IPS-NIHi7 (cell line): ENCODE data around the gene GRPEL2.

ENCODE experiments used
- DNase-seq: peaks from one replicate; pipeline ENCODE4 v3.0.0; 2012; ENCODE audit warnings: mixed read lengths; ENCODE audit errors: extremely low spot score

Gene GRPEL2, protein sequence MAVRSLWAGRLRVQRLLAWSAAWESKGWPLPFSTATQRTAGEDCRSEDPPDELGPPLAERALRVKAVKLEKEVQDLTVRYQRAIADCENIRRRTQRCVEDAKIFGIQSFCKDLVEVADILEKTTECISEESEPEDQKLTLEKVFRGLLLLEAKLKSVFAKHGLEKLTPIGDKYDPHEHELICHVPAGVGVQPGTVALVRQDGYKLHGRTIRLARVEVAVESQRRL

DNA sequence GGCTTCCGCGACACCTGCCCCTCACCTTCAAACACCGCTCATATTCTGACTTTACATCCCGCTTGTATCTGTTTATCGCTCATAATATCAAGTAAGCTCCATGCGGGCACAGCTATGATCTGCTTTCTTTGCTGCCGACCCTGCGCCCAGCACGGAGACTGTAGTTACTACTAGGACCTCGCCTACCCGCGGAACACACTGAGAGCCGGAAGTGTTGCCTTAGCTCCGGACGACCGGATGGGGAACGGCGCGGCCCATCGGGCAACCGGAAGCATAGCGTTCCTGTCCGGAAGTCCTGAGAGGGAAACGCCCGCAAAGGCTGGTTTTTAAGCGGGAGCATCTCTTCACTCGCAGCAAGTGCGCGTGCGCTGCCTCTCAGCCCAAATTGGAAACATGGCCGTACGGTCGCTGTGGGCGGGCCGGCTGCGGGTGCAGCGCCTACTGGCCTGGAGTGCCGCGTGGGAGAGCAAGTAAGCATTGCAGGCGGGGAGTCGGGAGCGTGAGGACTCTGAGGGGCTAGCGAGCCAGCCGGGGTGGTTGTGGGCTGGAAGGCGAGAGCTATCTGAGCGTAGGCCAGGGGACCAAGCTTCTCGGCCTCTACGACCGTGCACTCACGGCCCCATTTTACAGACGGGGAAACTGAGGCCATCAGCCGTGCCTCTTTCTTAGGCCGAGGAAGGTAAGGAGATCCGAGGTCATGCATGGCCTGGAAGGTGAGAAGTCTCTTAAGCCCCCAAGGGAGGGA lies at the start of gene GRPEL2:
Gene GRPEL2, plus strand, starts transcription at position 353 of the 745 bp plus-strand sequence. Its CDS starts 41 bp downstream, at position 394.
- DNase-seq: peak; percentile 98

DNA sequence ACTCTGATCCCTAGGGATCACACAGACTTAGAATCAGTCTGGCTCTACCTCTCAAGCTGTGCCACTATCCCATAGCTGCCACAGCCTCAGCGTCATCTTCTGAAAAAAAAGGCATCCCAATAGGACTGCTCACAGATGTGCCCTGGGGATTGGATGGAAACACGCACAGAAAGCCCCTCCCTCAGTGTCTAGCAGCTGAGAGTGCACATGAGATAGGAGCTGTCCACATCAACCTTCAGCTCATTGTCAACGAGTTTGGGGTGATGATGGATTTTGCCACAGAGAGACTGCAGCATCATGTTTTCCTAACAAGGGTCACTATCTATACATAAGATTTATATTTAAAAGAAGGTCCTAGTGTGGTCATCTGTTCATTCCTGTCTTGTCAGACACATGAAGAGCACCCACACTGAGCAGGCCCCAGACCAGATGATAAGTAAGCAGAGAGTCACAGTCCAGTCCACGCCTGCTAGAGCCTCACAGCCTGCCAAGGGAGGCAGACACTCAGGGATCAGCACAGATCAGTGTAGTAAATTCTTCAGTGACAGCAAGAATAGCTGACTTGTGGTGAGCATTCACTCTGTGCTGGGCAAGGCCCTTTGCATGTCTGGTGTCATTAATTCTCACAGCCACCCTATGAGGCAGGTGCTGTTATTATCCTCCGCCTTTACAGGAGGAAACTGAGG lies 47.8 kb upstream of the GRPEL2 start:
- no peak for DNase-seq

DNA sequence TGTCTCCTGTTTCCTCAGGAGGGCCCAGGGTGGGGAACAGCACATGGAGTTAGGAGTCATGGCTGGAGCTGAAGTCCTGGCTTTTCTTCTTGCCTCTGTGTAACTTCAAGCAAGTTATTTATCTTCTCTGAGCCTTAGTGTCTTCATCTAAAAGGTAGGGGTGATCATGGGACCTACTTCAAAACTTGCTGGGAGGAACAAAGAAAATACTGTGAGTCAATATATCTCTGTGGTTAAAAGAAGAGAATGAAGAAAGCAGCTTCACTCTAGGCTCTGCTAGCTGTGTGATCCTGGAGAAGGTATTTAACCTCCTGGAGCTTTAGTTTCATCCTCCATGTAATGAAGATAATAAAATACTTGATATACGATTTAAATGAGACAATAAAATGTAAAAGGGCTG lies 47.1 kb upstream of the GRPEL2 start:
- no peak for DNase-seq

DNA sequence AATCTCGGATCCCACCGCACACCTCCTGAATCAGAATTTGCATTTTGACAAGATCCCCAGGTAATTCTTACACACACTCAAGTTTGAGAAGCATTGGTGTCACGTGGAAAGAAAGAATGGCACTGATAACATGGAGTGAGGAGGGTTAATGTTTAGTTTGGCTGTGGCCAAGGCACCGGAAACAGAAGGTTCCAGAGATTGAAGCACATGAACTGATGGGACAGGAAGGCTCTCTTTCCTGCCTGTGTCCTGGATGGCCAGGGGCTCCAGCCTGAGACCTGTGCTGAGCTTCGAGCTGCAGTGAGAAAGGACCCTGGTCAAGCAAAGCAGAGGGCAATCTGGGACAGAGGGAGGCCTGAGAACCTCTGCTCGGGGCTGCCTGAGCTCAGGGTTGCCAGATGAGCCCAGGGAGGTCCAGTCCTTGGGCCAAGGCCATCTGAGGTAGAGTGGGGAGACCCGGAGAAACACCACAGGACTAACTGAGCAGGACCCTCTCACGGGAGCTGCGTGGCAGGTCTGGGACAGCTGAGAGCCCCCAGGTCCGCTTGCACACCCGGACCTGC lies 46.4 kb upstream of the GRPEL2 start:
- DNase-seq: no peak

DNA sequence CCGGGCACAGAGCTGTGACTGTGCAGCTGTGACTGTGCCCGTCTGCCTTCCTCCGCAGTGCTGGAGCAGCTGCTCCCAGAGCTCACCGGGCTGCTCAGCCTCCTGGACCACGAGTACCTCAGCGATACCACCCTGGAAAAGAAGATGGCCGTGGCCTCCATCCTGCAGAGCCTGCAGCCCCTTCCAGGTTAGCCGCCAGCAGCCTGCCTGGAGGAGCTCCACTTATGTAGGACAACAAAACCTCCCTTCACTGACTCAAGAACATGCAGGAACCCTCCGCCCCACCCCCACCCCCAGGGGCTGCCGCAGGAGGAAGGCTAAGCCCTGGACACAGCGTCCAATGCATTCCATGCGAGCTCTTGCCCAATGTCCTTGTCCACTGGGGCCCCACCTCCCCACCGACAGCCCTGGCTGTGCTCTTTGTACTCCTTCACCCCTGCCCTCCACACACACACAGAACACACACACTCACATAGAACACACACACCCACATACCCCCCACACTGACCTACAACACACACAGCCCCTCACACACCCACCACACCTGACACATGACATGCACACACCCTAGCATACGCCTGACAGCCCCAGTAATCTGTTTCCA lies 45.7 kb upstream of the GRPEL2 start:
- DNase-seq: no peak

DNA sequence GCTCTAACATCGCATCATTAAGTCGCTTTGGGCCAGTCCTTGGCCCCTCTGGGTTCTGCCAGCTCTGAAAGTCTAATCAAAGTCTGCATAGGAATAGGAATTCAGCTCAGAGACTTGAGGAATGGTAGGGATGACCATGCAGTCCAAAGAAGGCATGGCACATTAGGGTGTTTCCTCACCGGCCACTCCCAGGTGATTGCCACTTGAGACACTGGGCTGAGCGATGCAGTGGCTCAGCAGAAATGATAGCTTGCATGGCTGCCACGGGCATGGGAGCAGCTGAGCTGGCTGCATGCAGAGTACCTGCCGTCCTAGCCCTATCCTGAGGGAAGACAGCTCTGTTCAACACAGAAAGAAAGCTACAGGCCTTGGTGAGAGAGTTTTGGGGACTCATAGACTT lies 44.9 kb upstream of the GRPEL2 start:
- DNase-seq: no peak

DNA sequence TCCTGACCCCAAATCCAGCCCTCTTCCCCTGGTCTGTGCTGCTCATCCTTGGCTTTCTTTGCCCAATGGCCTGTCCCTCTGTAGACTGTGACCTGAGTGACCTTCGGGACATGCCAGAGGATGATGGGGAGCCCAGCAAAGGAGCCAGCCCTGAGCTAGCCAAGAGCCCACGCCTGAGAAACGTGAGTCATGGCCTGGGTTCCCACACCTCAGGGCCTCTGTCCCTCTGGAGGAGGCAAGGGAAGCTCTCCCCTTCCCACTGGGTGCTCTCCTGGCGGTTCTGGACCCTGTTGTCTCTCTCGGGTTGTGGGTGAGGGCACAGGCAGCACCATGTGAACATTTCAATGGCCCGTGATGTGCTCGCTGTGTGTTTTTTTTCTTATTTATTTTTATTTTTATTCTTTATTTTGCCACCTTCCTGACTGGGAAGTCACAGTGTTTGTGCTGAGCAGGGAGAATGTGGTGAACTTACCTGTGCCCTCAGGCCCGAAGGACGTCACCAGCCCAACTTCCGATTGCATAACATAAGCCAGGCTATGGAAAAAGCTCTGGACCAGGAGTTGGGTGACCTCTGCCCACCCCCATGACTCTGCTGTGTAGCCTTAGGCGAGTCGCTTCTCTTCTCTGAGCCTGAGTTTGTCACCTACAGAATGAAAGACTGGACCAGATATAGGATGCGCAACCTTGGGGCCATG lies 44.1 kb upstream of the GRPEL2 start:
- DNase-seq: no peak

DNA sequence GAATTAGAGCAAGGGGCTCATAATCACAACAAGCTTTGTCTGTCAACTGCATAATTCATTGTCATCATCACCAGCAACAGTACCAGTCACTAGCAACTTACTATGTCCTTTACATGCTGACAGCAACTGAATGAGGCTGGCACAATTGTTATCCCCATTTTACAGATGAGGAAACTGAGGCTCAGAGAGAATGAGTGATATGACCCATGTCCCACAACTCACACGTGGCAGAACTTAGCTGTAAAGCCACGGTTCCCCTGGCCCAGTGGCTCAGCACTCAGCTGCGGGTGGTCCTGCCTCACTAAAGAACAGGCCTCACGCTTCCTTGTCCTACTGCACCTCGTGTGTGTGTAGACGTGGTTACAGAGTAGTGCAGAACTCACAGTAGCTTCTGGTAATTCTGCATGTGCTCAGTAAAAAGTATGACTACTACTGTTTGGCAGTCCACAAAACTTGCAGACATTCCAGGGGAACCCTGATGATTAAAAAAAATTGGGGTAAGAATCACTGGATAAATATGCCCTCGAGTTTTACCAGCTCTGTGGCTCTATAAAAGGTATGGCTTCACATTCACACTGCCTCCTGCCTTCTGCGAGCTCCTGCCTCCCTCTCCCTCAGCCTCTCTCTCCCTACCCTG lies 43.4 kb upstream of the GRPEL2 start:
- DNase-seq: no peak

DNA sequence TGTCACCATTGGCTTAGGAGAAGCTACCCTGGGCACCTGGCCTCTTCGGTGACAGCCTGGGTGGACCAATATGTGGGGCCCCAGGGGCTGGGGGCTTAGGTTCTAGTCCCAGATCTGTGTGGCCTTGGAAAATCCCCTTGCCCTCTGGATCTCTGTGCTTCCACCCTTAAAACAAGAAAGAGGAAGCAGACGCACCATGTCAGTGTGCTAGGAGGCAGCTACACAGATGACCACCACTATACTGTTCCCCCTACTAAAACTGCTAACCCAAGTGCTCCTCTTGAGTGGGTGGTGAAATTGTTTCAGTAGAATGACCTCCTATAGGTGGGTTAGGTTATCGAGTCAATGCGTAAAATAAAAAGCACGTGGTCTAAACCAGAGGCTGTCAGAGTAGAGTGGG lies 42.7 kb upstream of the GRPEL2 start:
- DNase-seq: no peak

DNA sequence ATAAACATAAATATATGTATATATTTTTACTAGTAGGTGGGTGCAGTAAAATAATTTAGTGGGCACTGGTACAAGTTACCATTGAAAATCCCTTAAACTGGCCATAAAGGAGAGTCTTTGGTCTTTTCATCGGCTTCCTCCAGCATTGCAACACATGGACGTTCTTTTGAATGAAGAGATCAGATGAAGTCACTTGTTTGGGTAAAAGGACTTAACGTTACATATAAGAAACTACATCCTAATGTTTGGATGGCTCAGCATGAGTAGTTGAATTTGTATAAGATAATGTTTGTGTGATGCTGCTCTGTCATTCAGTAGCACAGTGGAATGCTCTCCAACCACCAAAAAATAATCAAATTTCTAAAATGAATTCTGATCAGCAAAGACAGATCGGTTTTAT lies 42.1 kb upstream of the GRPEL2 start:
- no peak for DNase-seq

DNA sequence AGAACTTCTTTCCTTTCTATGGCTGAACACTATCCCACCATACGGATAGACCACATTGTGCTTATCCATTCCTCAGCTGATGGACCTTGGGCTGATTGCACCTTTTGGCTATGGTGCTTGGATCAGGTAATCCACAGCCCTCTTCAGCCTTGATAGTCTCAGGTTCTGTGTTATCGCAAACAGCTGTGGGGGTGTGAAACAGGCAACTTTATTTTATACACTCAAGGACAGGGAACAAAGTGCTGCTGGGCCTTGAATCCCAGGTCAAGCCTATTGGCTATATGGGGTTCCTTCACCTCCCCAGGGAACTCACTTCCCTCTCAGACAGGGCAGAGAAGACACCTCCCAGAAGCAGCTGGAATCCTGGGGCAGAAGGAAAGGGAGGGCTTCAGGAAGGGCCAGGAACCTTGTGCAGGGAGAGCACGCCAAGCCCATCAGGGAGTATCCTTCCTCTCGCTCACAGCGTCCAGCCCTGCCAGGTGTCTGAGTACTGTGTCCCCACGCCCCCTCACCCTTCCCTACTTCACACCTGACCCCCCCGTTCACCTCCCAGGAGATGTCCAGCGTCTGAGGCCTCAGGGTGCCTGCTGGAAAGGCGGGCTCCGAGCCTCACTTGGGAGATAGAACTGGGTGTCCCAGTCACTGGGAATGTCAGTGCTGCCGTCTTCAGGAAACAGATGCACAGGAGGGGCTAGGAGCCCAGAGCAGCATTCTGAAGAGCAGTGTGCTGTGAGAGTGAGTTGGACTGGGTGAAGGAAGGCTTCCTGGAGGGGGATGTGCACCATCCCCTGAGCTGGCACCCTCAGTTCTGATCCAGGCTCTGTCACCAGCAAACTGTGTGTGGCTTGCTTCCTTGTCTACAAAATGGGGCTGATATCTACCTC lies 40.9 kb upstream of the GRPEL2 start:
- no peak for DNase-seq

DNA sequence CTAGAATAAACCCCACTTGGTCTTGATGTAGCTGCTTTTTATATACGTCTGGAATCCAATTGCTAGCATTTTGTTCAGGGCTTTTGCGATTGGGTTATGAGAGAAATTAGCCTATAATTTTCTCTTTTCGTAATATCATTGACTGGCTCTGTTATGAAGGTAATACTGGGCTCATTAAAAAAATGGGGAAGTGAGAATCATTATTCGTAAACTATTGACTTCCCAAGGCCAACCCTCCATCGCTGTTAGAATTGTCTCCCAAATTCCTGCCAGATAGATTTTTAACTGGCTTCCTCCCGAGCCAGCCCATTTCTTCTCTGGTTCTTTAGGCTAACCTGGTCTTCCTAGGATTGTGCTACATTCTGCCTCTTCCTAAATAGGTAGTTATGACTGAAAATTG lies 35.9 kb upstream of the GRPEL2 start:
- DNase-seq: no peak

DNA sequence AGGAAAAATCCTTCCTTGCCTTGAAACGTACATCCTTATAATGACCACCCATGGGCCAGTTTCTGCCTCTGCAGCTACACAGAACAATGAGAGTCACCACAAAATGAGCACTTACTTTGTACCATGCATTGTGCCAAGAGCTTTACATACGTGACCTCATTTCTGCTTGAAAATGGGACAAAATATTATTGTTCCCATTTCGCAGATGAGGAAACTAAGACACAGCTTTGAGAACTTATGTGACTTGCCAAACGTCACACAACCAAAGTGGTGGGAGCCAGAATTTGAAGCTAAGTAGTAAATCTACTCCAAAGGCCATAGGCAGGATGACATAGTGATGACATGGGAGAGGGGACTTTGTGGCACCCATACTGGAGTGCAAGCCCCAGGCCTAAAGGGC lies 34.8 kb upstream of the GRPEL2 start:
- no peak for DNase-seq

DNA sequence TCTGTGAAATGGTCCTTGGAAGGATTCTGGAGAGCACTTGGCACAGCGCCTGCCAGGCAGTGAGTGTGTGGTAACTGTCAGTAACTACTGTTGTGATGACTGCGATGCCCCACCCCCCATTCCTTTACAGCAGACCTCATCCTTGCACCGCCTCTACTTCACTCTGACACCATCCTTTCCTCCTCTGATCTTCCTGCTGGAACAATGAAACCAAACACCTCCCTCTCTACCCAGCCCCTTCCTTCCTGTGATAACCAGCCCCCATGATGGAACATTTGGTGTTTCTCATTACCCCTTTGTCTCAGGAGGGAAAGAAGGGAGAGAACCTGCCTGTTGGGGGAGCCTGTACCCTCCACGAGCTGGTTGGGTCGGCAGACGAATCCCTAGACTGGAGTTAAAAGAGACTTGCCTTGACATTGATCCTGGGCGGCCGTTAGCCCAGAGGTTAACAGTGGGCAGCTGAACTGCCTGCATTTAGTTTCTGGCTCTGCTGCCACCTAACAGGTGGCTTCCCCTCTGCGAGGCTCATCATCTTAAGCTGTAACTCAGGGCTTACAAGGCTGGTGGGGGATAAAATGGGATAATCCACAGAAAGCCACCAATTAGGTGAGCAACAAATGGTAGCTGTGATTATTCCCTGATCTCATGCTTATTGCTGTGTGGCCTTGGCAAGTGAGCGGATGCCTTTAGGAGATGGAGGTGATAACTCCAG lies 34.2 kb upstream of the GRPEL2 start:
- DNase-seq: peak; percentile 52

DNA sequence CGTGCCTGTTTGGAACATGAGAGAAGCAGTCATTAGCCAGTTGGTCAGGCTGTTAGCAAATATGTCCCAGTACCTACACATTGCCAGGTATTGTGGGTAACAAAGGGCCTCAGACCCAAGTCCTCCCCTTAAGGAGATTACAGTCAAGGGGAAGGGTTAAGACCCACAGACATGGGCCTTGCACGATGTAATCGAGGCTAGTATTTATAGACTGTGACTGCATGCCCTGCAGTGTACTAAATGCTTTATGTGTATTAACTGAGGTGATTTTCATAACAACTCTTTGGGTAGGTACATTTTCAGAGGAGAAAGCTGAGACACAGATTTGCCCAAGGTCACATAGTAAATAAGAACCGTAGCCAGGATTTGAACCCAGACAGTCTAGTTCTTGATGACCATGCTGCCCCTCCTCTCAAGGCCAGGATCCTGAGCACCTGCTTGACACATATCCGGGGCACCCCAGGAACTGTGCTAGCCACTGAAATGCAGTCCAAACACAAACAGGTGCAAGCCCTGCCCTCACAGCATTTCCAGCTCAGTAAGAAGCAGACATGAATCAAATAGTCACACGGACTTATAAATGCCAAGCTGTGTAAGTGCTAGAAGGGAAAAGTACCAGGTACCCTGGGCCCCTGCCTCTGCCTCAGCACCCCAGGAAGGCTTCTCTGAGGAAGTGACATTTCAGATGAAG lies 32.0 kb upstream of the GRPEL2 start:
- DNase-seq: no peak

DNA sequence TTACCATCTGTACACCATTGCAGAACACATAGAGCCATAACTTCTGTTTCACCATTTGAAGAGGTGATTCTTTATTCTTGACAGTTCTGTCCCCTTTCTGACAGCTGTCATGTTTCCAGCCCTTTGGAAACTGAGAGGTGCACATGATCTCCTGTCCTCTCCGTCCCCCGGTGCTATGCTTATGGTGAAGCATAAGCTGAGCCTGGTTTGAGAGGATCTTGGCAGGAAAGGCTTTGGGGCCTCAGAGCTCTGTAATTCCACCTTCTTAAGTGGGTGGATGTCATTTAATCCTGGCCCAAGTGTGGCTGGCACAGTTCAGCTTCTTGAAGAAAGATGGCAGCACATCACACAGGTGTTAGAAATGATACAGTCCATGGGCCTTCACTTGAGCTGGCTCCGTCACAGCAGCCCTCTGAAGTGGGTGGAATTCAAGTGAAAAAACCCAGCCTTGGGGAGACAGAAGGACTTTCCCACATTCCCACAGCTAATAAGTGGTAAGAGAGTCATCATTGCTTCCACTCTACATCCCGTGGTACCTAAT lies 30.7 kb upstream of the GRPEL2 start:
- no peak for DNase-seq

DNA sequence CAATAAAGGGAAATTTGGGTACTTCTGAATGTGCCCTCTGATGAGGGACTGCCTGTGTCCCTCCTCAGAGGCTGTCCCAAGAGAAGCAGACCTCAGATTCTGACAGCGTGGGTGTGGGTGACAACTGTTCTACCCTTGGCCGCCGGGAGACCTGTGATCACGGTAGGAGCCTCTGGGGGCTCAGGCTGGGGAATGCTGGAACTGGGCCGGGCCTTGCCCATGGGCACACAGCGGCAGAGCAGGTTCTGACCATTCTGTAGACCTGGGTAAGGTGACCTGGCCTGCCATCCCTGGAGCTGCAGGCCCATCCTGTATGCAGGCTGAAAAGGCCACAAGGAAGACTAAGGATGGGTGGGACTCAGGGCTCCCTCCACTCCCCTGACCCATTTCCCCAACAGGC lies 29.5 kb upstream of the GRPEL2 start:
- DNase-seq: no peak

DNA sequence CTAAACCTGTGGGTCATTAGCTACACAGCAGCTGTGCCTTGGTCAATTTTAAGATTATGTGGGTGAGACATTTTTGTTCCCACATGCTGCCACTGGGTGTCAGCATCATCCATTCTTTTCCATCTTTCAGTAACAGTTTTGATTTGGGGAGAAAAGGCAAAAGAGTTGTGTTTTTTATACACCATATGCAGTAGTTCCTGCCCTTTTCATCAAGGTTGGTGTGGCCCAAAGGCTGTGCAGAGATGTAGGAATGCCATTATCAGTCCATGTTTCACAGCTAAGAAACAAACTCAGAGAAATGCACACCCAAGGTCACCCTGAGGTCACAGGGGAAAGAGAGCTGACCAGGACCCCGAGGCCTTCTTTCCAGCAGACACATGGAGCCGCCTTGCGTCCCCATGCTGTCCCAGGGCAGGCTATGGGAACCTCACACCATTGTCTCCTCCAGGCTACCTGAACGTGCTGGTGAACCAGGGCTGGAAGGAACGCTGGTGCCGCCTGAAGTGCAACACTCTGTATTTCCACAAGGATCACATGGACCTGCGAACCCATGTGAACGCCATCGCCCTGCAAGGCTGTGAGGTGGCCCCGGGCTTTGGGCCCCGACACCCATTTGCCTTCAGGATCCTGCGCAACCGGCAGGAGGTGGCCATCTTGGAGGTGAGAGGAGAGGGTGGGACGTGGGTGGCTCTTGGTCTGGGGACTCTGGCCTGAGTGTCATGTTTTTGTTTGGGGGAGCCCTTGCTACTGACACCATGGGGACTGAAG lies 27.8 kb upstream of the GRPEL2 start:
- peak; percentile 63 for DNase-seq
